GM04504 (cell line): ENCODE results near the gene BABAM2.

Experiments used
- DNase-seq: peaks from one replicate; pipeline ENCODE4 v3.0.0-alpha.2; 2012; ENCODE audit warnings: low read depth

BABAM2 gene

DNA sequence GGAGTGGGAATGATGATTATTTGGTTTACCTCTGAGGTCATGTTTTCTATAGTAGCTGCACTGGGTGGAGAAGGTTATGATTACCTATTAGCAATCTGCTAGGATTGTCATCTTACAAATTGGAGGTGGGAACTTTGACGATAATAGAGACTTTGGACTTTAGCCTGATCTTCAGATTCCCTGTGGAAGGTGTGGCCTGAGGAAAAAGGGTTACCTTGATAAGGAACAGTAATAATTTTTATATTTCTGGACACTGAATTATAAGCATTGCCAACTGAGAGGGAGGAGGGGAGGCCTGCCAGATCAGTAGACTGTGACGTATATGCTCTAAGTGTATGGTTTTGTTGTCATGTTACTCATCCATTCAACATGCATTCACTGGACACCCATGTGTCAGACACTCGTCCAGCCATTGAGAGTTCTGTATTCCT, 318.7 kb downstream of the BABAM2 start:
- DNase-seq, result no peak

DNA sequence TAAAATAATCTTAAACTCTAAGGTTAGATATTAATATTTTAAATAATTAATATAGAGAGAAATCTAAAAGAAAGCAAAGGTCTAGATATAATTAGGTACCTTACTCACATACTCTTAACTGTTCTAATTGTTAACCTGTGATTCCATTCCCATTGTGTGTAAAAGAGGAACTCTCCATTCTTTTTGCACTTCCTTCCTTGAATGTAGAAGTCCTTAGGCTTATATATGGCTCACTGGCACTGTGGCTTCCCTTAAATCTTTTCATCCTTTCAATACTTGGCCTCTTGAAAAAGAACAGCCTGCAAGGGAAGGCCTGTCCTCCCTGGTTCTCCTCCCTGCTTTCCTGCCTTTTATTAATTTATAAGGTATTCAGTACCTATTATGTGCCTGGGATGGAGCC, 319.3 kb downstream of the BABAM2 start:
- no peak for DNase-seq

DNA sequence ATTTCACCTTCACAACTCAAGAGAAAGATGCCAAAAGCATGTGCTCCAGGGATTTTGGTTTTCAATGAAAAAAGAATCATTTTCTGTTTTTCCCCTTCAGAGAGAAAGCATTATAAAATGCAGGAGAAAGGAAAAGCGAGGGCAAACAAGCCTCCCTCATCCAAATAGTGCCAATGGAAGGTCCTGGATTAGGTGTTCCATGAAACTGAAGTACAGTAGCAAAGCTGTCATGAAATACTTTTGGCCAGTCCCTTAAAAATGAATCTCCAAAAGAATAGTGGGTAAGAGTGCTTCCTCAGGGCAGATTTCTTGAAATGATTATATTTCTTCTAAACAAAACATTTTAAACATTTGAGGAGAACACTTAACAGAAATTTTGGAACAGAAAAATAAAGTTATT, 320.0 kb downstream of the BABAM2 start:
- DNase-seq, result no peak

DNA sequence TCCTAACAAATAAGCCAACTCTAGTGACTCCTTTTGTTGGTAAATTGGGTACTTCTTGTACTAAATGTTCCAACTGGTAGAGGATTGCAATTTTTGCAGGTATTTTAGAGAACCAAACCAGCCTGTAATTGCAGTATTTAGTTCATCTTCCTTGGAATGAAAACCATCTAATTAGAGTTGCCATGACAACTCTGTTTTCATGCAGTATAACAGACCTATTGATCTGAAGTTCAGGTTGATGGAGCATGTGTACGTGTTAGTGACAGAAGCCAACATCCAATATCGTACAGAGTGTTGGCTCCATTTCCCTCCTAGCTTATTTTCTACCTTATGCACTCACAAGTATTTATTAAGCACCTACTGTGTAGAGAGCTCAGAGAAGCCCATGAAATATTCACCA, 325.8 kb downstream of the BABAM2 start:
- DNase-seq, result no peak

DNA sequence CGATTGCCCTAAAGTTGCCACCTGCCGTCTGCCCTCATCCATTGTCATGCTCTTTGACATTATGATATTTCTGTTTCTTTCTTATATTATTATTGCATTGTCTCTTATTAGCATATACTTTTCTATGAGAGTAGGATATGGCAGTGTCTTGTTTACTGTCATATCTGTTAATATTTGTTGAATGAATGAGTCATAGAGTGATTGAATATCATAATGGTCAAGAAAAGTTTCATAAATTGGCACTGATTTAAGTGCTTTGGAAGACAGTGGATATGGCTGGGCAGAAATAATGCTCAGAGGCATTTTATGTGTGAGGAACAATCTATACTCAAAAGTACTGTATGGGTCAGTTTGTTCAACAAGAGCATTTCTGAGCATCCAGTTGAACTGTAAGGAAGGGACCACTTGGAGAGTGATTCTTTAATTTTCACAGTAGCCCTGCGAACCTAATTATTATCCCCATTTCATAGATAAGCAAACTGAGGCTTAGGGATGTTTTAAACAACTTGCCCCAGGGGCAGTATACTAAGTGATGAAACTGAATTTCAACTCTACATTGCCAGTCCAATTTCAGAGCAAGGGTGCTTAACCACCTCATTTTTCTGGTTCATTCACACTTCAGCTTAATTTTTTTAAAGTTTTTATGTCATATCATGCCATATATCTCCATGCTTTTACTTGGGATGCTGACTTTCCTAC, 326.7 kb downstream of the BABAM2 start:
- DNase-seq, result no peak

DNA sequence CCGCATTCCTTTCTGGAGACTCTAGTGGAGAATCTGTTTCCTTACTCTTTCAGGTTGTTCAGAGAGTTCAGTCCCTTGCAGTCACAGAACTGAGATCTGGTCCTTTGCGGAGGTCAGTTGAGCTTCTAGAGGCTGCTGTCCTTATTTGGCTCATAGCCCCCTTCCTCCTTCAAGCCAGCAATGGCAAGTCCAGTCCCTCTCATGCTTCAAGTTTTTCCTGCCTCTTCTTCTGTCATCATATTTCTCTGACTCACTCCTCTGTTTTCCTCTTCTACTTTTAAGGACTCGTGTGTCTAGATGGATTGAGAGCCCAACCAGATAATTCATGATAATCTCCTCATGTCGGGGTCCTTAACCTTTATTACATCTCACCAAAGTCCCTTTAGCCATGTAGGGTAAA, 328.6 kb downstream of the BABAM2 start:
- no peak for DNase-seq

DNA sequence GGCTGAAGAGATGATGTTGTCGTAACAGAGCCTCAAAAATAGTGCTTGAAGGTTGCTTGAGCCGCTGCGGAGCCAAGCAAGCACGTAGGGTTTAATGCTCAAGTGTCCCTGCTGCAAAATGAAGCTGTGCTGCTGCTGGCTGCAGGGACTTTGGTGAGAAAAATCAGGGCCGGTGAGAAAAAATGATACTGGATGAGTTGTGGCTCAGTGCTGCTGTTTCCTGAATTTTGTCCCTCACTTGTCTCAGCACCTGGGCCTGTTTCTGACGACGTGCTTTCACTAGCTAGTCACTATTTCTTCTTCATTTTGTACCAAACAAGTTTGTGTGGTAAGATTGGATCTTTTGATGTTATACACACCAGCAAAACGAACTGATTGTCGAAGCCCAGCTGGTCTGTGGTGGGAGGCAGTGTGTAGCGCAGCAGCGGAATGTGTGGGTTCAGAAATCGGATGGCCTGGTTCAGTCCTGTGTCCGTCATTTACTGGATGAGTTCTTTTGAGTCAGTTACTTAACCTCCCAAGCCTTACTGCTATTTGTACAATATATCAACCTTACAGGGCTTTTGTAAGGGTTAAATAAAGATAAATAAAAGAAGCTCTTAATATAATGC, 329.3 kb downstream of the BABAM2 start:
- DNase-seq, result no peak

DNA sequence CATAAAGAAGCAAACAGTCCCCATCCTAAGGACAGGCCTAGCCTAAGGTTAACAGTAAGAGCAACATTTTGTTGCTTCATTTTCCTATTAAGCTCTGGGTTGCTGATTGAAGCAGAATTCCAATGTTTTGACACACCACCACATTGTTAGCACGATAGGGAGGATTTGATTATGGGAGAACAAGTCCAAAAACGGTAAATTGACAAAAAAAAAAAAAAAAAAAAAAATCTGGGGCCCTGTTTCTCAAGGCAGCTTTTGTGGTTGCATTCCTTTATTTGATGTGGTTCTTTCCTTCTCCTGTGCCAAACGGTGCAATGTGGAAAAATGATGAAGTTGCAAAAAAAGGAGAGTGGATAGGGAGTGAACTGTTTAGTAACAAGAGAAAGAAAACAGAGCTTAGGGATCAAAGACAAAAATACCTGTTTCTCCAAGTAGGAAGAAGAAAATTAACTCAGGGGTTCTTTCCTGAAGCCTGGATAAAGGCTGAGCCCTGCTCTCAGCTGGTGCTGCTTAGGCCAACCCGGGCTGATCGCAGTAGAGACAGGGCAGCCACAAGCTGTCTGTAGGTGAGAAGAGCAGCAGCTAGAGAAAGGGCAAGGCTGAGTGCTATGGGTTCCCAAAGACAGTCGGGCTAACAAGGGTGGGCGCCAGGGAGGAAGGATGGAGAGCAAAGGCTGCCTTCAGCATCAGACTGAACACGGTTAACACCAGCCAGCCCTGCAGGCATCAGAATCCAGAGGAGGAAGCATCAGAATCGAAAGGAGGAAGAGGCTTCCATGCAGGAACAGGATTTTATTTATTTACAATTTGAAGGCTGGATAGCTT, 334.3 kb downstream of the BABAM2 start:
- peak; percentile 91 for DNase-seq

DNA sequence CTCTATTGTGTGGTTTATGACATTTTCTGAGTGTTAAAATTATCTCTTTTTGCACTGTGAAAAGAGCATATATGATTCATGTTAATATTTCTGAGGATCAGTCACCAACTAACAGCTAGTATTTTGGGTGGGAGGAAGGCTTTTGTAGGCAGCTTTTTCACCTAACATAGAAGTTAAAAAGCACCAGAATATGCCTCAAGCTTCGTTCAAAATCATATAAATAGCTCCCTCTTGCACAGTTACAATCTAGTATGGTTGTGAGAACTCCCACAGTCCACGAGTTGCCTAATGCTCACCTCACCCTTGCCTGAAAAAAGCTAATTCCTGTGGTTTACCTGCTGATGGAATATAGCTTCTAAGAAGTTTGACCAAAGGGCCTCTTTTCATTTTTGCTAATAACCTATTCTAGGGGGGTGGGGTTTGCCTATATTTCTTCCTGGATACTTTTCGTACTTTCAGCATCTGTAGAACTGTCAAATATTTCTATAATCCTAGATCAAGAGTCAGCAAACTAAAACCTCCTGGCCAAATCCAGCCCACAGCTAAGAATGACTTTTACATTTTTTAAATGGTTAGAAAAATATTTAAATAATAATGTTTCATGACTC, 335.0 kb downstream of the BABAM2 start:
- DNase-seq, result no peak

DNA sequence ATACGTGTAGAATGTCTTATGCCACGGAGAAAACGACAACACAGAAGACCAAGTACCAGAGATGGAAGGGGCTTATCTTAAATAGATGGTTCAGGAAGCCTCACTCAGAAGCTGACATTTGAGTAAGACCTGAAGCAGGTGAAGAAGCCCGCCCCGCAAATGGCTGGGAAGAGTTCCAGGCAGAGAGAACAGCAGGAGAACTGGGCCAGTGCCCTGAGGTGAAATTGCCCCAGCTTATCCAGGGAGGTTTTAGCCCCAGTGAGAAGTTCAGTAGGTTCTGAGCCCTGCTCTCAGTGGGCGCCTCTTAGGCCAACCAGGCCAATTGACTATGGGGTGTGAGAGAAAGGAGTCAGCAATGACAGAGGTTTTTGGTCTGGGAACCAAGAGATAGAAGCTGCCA, 336.0 kb downstream of the BABAM2 start:
- DNase-seq, result no peak

DNA sequence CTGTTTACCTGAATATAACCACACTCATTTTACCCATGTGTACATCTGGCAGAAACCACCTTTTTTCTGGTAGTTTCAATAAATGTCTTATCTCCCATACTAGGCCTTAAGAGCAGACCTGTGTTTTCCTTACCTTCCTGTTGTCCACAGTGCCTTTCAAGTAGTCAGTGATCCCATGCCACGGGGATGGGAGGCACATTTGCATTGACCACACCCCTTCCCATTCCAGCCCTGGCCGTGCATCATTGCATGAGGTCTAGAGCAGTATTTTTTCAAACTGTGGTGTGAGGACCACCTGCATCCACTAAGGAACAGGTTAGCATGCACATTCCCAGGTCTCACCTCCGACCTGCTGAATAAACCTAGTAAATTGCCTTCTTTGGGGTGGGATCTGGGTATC, 337.0 kb downstream of the BABAM2 start:
- DNase-seq, result no peak

DNA sequence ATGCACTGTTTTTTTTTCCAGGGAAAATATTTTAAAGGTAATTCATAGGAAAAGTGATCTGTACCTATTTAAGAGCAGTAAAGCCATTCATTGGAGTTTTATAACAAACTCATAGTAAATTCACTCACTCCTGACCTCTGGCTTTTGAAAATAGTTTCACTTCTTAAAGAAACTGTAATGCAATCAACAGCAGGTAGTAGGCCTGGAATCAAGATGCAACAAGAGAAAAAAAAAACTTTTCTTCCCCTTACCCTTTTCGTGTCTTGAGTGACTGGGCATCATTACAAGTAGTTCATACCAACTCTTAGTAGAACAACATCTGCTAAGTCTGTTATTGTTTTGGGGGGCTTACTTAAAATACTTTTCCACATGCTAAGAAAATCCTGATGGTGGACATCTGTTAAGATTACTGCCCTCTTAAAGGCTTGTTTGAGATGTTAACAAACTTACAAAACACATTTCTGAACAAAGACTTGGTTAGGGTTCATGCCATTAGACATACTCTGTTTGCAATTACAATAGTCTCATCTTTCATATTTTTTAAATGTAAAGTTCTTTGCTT, 338.0 kb downstream of the BABAM2 start:
- no peak for DNase-seq

DNA sequence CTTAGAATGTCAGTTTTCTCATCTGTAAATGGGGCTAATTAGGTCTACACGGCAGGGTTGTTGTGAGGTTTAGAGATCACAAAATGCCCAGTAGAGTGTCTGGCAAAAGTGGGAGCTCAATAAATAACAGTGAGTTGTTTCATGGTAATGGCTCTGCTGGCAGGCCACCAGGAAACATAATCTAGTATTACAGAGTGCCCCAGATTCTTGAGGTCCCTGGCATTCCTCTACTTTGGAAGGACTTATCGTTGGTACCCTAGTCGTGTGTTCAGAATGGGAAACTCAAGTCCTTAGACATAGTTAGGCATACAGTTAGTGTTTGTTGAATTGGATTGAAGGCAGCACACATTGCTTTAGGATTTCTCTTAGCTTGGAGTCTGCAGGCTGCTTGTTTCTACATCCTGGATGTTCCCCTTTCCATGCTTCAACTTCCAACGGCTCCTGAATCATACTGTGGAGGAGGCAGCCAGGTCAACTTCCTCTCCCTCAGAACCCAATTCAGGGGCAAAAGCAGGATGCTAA, 340.6 kb downstream of the BABAM2 start:
- DNase-seq, result no peak

DNA sequence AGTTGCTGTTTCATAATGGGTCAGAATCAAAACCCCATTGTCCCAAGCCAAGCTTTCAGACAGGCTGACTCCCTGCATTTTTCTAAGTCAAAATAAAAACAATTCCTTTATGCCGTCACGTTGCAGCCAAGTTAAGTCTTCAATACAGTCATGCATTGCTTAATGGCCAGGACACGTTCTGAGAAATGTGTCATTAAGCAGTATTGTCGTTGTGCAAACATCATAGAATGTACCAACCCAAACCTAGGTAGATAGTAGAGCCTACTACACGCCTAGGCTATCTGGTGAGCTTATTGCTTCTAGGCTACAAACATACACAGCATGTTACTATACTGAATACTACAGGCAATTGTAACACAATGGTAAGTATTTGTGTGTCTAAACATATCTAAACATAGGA, 341.8 kb downstream of the BABAM2 start:
- DNase-seq, result peak; percentile 50

DNA sequence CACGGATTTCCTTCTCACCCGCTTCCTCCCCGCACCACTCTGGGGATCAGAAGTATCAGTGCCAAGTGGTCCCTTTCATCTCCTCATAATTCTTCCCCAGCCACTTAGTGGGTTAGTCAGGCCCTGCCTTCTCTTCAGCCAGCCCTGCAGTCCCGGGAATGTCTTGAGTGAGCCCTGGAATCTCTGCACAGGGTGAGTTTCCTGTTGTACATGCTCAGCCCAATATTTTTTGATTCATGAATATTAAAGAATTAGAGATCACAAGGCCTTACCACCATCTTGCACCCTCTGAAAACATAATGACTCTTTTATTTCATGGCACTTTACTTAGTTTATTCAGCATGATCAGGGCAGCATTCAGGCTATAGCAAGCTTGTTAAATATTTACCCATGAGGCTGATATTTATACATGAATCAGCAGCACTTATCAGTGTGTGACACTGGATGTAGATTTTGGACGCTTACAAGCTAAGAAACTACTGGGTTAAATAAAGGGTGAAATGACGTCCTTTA, 342.7 kb downstream of the BABAM2 start:
- DNase-seq, result peak; percentile 48

DNA sequence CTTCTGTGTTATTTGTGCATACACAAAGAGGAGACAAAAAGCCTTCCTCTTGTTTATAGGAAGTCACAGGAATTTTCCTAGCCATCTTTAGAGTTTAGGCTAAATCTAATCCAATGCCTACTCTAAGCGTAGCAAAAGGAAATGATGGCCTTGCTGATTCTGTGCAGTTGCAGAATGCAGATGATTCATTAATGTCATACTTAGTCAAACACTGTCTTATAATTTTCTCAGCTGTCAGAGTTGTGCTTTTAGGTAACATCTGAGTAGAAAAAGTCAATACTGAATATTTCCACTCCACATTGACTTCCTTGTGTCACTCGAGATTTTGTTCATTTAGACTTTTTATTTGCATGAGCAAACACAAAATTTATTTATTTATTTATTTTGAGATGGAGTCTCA, 344.3 kb downstream of the BABAM2 start:
- DNase-seq, result no peak

DNA sequence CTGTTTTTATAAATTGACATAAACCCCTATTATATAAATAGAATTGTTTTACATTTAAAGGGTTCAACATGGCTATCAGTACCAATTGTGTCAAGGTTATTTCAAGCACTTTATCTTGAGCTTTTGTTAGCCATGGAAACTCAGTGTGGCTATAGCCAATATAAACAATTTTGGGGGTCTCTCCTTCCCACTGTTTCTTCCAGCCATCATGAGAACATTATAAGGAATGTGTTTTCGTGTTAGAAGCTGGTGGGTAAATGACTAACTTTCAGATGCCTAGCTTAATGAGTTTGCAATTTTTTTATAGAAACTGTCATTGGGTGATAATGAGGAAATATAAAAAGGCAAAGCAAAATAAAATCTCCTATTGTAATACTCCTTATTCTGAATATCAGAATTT, 348.7 kb downstream of the BABAM2 start:
- no peak for DNase-seq

DNA sequence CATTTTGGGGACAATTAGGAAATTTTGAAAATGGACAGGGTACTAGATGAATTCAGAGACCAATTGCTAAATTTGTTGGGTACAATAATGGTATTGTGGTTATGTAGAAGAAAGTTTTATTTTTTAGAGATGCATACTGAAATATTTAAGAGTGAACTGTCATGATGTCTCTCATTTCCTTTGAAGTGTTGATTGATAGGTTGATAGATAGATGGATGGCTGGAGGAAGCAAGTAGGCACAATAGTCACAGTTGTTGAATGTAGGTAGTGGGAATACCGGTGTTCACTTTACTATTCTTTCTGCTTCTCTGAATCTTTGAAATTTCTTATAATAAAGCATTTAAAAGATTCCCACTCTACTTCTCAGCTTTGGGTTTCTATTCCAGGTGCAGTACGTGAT, 350.4 kb downstream of the BABAM2 start:
- no peak for DNase-seq

DNA sequence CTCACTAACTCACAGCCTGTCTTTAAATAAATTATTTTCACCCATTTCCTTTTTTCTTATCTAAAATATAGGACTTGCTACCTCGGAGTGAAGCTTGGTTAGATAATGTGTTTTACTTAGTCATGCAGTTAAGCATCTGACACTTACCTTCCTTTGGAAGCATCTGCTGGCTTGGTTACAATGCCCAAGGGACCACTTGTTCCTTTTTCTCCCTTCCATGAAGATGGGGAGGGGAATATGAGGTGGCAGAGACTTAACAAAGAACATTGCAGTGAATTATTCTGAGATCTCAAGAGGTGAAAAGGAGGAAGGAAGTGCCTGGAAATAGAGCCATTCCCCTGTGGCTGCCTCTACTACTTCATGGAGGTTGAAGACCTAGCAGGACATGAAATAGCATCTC, 356.8 kb downstream of the BABAM2 start:
- DNase-seq, result no peak

DNA sequence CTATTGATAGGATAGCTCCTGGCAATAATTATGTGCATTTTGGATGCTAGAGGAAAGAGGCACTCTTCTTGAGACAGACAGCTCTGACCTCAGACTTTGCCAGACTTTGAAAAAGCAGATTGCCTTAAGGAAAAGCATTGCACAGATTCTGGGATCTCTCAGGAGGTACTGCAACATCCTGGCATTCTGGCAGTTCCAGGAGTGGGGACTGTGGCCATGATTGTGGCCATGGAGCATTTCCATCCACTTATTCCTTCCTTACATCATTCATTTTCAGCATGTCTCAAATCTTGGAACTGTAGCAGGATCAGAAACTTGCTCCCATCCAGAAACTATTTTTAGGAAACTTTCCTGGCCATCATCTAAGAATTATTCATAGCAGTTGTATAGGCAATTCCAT, 357.2 kb downstream of the BABAM2 start:
- DNase-seq, result no peak

DNA sequence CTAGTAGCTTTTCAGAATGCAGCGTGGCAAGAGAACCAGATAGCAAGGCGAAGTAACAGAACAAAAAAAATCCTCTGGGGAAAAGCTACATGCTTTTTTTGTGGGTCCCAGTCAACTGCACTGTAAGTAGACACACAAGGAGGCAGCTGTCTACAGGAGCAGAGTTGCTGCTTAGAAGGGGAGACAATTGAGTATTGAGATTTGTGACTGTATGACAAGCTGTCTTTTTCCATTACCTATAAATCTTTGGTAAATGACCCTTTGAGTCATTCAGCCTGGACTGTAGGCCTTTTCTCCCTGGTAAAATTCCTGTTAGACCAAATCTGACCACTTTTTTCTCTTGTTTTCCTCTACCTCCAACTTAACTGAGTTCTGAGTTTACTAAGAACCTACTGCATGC, 358.0 kb downstream of the BABAM2 start:
- no peak for DNase-seq

DNA sequence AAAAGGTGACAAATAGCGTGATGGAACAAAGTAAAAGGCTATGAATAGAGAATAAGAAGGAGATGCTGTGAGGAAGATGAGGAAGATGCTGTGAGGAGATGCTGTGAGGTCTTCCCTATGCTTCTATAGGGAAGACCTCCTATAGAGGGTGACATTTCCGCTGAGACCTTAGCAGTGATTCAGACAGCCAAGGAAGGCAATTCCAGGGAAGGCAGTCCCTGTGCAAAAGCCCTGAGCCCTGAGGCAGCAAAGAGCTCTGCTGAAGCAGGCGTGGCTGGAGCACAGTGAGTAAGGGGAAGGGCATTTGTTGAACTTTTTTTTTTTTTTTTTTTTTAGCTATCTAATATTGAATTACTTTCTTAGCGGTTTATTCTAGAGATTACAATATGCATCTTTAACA, 359.5 kb downstream of the BABAM2 start:
- DNase-seq, result peak; percentile 47
